ENCODE data around the gene STK36. TPM values are rescaled to one million over a fixed set of nuclear protein-coding genes. Genes with fewer than 3 reads are reported as not detected.

STK36 gene
- total RNA-seq, 1 donor from 2014 or later, result 12.9 TPM

- peak; percentile 99 for DNase-seq
- peak; percentile 98 for ATAC-seq
- intact Hi-C loops (cut with micrococcal nuclease), result loop anchor here (10.0 kb wide), 1 partner anchor 134 kb away; no protein-coding TSS in a partner anchor
These were observed 39.0 kb downstream of the STK36 start, which contains the start of gene TTLL4 for GRCh38 chr2:218710687-218711549. TTLL4 (plus strand) TSS chr2:218710835; CDS start chr2:218737677, 26,842 bp downstream.

- intact Hi-C loops (cut with micrococcal nuclease), result loop anchor here (10.0 kb wide), 1 partner anchor 133 kb away; no protein-coding TSS in a partner anchor
- DNase-seq, result no peak
- no peak for ATAC-seq
These were observed 39.7 kb downstream of the STK36 start for GRCh38 chr2:218711550-218711929.

GRCh38 chr2:218713922-218714321, 42.0 kb downstream of the STK36 start:
- intact Hi-C loops (cut with micrococcal nuclease), result loop anchor here (10.0 kb wide), 1 partner anchor 131 kb away; no protein-coding TSS in a partner anchor
- no peak for ATAC-seq

GRCh38 chr2:218716070-218716469, 44.2 kb downstream of the STK36 start:
- DNase-seq (no peak), ATAC-seq (no peak)
- intact Hi-C loops (cut with micrococcal nuclease), result loop anchor here (10.0 kb wide), 1 partner anchor 129 kb away; no protein-coding TSS in a partner anchor

More at GRCh38 chr2:218713922-218714321, 42.0 kb downstream of the STK36 start:
- DNase-seq, result no peak

- ATAC-seq, result no peak
- intact Hi-C loops (cut with micrococcal nuclease), result loop anchor here (10.0 kb wide), 1 partner anchor 128 kb away; no protein-coding TSS in a partner anchor
- no peak for DNase-seq
These were observed 45.4 kb downstream of the STK36 start for GRCh38 chr2:218717262-218717661.

- ATAC-seq (no peak), DNase-seq (no peak)
These were observed 46.2 kb downstream of the STK36 start for GRCh38 chr2:218718058-218718457.

GRCh38 chr2:218719457-218719856, 47.6 kb downstream of the STK36 start:
- intact Hi-C loops (cut with micrococcal nuclease), result loop anchor here (10.0 kb wide), 1 partner anchor 125 kb away; no protein-coding TSS in a partner anchor
- no peak for DNase-seq
- ATAC-seq, result no peak

More at GRCh38 chr2:218718058-218718457, 46.2 kb downstream of the STK36 start:
- intact Hi-C loops (cut with micrococcal nuclease), result loop anchor here (10.0 kb wide), 1 partner anchor 127 kb away; no protein-coding TSS in a partner anchor

- intact Hi-C loops (cut with micrococcal nuclease), result no loop called here
These were observed 48.5 kb downstream of the STK36 start for GRCh38 chr2:218720048-218721041.

GRCh38 chr2:218721488-218721887, 49.6 kb downstream of the STK36 start:
- intact Hi-C loops (cut with micrococcal nuclease), result no loop called here
- DNase-seq, result no peak

More at GRCh38 chr2:218720048-218721041, 48.5 kb downstream of the STK36 start:
- ATAC-seq (no peak), DNase-seq (no peak)

GRCh38 chr2:218721934-218722333, 50.0 kb downstream of the STK36 start:
- DNase-seq, result no peak
- ATAC-seq, result no peak
- intact Hi-C loops (cut with micrococcal nuclease), result no loop called here

More at GRCh38 chr2:218721488-218721887, 49.6 kb downstream of the STK36 start:
- no peak for ATAC-seq

- no peak for DNase-seq
- ATAC-seq, result no peak
- intact Hi-C loops (cut with micrococcal nuclease), result no loop called here
These were observed 50.5 kb downstream of the STK36 start for GRCh38 chr2:218722419-218722818.

- no peak for ATAC-seq
- intact Hi-C loops (cut with micrococcal nuclease), result no loop called here
These were observed 51.2 kb downstream of the STK36 start for GRCh38 chr2:218722876-218723785.

GRCh38 chr2:218726004-218726574, 54.2 kb downstream of the STK36 start:
- intact Hi-C loops (cut with micrococcal nuclease), result no loop called here
- ATAC-seq (no peak), DNase-seq (no peak)

More at GRCh38 chr2:218722876-218723785, 51.2 kb downstream of the STK36 start:
- DNase-seq, result no peak

- ATAC-seq, result no peak
- intact Hi-C loops (cut with micrococcal nuclease), result no loop called here
- DNase-seq, result no peak
These were observed 55.7 kb downstream of the STK36 start for GRCh38 chr2:218727502-218728165.

GRCh38 chr2:218729640-218730039, 57.8 kb downstream of the STK36 start:
- ATAC-seq, result no peak
- DNase-seq, result no peak
- intact Hi-C loops (cut with micrococcal nuclease), result no loop called here

- intact Hi-C loops (cut with micrococcal nuclease), result no loop called here
- no peak for ATAC-seq
- no peak for DNase-seq
These were observed 60.3 kb downstream of the STK36 start for GRCh38 chr2:218732052-218732760.

- ATAC-seq (no peak), DNase-seq (no peak)
- intact Hi-C loops (cut with micrococcal nuclease), result no loop called here
These were observed 60.9 kb downstream of the STK36 start for GRCh38 chr2:218732761-218733158.

Data from left ventricle myocardium superior (tissue), 1 donor.